Loucy (cell line): Measurements from ENCODE around the gene MAPT.

ENCODE experiments used
- CTCF ChIP-seq: fragments of 200-600 bp; sonication (generic); conservative IDR thresholded peaks from 2 replicates; pipeline ENCODE4 v1.5.1; 2014; ENCODE audit warnings: mild to moderate bottlenecking, antibody characterized with exemption, low read length
- EZH2phosphoT487 ChIP-seq: fragments of 200-600 bp; IDR thresholded peaks from 2 replicates; pipeline ENCODE4 v1.6.1; 2018; ENCODE audit warnings: antibody characterized with exemption, mild to moderate bottlenecking, moderate library complexity, borderline replicate concordance

DNA sequence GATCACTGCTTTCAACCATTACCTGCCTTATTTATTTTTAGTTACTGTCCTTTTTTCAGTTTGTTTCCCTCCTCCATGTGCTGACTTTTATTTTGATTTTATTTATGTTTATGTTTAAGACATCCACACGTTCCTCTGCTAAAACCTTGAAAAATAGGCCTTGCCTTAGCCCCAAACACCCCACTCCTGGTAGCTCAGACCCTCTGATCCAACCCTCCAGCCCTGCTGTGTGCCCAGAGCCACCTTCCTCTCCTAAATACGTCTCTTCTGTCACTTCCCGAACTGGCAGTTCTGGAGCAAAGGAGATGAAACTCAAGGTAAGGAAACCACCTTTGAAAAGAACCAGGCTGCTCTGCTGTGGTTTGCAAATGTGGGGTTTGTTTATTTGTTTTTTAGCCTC lies 95.4 kb downstream of the MAPT start:
- TF ChIP-seq CTCF: no peak
- TF ChIP-seq EZH2phosphoT487: no peak
